Transverse colon (tissue), 4 donors: Measurements from ENCODE around the gene BANF2.
A peak's percentile ranks its signal among the peaks of the same experiment; 100 is the strongest.

Experiments used
- CTCF ChIP-seq, 5 experiments: fragments of 200-600 bp in 3 of 5; fragments of 450-650 bp in 2 of 5; sonication (generic) in 3 of 5; IDR thresholded peaks; 1 replicate in 2 of 5; 2 replicates in 3 of 5; pipeline ENCODE4 v1.5.1; 2016 to 2017; ENCODE audit warnings: antibody characterized with exemption in 5 of 5, inconsistent platforms in 3 of 5, mild to moderate bottlenecking in 2 of 5, moderate library complexity in 1 of 5
- EP300 ChIP-seq: sonication (generic); formaldehyde crosslinking; IDR thresholded peaks from one replicate; pipeline ENCODE4 v1.6.1; 2017; ENCODE audit warnings: antibody characterized with exemption, low read depth
- POLR2A ChIP-seq: fragments of 450-650 bp; IDR thresholded peaks from one replicate; pipeline ENCODE4 v1.6.1; 2016; ENCODE audit warnings: antibody characterized with exemption, mild to moderate bottlenecking, moderate library complexity
- POLR2AphosphoS5 ChIP-seq, 3 donors: sonication (generic); formaldehyde crosslinking; IDR thresholded peaks; one replicate each; pipeline ENCODE4 v1.6.1; 2016; ENCODE audit warnings: antibody characterized with exemption in 3 of 3

GRCh38 chr20:17682889-17683198 is 16.9 kb upstream of the BANF2 start:
- peak in 1 of 5 experiments; percentile 20 for TF ChIP-seq CTCF (IDR thresholded peaks at IDR 0.05)
- no peak for TF ChIP-seq POLR2AphosphoS5 (IDR thresholded peaks at IDR 0.05)
- TF ChIP-seq EP300: no peak
- no peak for TF ChIP-seq POLR2A
